ENCODE measurements around the gene GDAP1L1. TPM values are rescaled to one million over a fixed set of nuclear protein-coding genes. Genes with fewer than 3 reads are reported as not detected.
"Not testable (repeated sequence)": the region's sequence is repeated elsewhere in the genome, so short reads cannot be mapped to it uniquely, and the experiment has no call there.

Gene GDAP1L1
- total RNA-seq, 4 donors from 2014 or later: 0.91 TPM; not detected in 3

- 95 to 96% methylated on average over 4 of the region's 4 CpGs for WGBS, 2 donors
- intact Hi-C loops (cut with DNase I; ENCODE audit: low total_unique reads): no loop called here
- no peak overlapping the region for H3K4me3 ChIP-seq (ENCODE audit: low read depth, poor library complexity, severe bottlenecking)
- DNase-seq (ENCODE audit: low spot score in 2 of 2): no peak
- TF ChIP-seq, protein P1, sequence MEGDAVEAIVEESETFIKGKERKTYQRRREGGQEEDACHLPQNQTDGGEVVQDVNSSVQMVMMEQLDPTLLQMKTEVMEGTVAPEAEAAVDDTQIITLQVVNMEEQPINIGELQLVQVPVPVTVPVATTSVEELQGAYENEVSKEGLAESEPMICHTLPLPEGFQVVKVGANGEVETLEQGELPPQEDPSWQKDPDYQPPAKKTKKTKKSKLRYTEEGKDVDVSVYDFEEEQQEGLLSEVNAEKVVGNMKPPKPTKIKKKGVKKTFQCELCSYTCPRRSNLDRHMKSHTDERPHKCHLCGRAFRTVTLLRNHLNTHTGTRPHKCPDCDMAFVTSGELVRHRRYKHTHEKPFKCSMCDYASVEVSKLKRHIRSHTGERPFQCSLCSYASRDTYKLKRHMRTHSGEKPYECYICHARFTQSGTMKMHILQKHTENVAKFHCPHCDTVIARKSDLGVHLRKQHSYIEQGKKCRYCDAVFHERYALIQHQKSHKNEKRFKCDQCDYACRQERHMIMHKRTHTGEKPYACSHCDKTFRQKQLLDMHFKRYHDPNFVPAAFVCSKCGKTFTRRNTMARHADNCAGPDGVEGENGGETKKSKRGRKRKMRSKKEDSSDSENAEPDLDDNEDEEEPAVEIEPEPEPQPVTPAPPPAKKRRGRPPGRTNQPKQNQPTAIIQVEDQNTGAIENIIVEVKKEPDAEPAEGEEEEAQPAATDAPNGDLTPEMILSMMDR (IDR thresholded peaks at IDR 0.05): no peak
- no peak for TF ChIP-seq POLR2A (IDR thresholded peaks at IDR 0.05)
These were observed 50.6 kb downstream of the GDAP1L1 start for GRCh38 chr20:44297721-44298120.

DNA sequence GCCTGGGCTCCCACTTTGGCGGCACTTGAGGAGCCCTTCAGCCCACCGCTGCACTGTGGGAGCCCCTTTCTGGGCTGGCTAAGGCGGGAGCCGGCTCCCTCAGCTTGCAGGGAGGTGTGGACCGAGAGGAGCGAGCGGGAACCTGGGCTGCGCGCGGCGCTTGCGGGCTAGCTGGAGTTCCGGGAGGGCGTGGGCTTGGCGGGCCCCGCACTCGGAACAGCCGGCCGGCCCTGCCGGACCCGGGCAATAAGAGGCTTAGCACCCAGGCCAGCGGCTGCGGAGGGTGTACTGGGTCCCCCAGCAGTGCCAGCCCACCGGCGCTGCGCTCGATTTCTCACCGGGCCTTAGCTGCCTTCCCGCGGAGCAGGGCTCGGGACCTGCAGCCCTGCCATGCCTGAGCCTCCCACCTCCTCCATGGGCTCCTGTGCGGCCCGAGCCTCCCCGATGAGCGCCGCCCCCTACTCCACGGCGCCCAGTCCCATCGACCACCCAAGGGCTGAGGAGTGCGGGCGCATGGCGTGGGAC lies 52.0 kb downstream of the GDAP1L1 start:
- DNase-seq (ENCODE audit: low spot score in 2 of 2); H3K4me3 ChIP-seq (ENCODE audit: low read depth, poor library complexity, severe bottlenecking); intact Hi-C loops (cut with DNase I; ENCODE audit: low total_unique reads): not testable (repeated sequence)
- WGBS, 2 donors: 76 to 96% methylated on average over 22 to 38 of the region's 42 CpGs

DNA sequence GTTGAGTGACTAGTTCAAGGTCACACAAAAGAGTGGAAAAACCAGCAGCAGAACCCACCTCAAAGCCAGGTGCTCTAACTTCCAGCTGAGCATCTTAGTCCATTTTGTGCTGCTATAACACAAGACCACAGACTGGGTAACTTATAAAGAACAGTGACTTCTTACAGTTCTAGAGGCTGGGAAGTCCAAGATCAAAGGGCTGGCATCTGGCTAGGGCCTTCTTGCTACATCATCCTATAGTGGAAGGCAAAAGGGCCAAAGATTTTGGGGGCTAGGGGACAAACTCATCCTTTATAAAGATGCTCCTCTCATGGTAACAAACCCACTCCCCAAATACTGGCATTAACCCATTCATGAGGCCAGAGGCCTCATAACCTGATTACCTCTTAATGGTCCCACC lies 54.2 kb downstream of the GDAP1L1 start:
- DNase-seq (ENCODE audit: low spot score in 2 of 2): no peak

DNA sequence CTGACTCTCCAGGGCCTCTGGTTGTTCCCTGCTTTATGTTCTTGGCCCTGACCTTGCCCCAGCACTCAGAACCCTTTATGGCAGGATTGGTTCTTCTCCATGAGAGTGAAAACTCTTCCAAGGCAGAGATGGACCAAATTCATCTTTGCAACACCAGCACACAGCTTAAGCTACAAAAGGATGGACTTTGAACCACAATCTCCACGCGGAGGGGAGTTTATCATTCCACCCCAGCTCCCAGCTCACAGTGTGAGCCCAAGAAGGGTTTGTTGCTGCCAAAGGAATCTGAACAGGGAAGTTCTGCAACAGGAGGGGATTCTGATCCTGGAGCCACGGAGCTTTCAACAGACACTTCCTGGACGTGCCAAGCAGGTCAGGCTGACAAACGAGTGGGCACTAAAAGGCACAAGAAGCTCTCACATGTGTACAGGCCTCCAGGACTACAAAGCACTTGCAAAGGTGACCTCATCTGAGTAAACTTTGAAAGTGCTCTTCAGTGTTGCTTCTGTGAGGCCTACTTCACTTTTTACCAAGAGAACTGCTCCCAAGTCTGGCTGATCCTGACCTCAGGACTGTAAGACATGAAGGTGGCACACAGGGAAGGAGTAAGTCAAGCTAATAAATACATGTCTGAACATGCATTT lies 55.0 kb downstream of the GDAP1L1 start:
- intact Hi-C loops (cut with DNase I; ENCODE audit: low total_unique reads): no loop called here
- DNase-seq (ENCODE audit: low spot score in 2 of 2): no peak
- no peak overlapping the region for H3K4me3 ChIP-seq (ENCODE audit: low read depth, poor library complexity, severe bottlenecking)
- WGBS, 2 donors: 71 to 77% methylated on average over 5 of the region's 5 CpGs
- TF ChIP-seq, protein P1 (IDR thresholded peaks at IDR 0.05): no peak
- no peak for TF ChIP-seq POLR2A (IDR thresholded peaks at IDR 0.05)

More for the DNA sequence above, 54.2 kb downstream of the GDAP1L1 start:
- intact Hi-C loops (cut with DNase I; ENCODE audit: low total_unique reads): no loop called here
- no peak overlapping the region for H3K4me3 ChIP-seq (ENCODE audit: low read depth, poor library complexity, severe bottlenecking)
- TF ChIP-seq, protein P1 (IDR thresholded peaks at IDR 0.05): no peak
- no peak for TF ChIP-seq POLR2A (IDR thresholded peaks at IDR 0.05)

DNA sequence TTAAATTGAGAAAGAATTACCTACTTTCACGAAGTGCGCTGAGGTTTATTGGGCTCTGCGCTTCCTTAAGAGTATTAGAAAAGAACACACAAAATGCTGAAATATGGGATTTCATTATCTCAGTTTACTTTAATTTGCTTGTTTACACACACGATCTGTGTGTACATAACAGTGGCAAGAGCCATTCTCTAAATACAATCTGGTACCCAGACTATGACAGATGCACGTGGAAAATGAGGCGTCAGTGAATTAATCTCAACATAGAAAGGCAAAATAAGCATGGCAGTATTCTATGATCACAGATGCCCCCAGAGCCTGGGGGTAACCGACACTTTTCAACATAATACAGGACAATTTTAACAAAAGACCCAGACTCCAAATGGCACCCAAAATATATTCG lies 55.6 kb downstream of the GDAP1L1 start:
- no peak overlapping the region for H3K4me3 ChIP-seq (ENCODE audit: low read depth, poor library complexity, severe bottlenecking)
- TF ChIP-seq, protein P1 (IDR thresholded peaks at IDR 0.05): no peak
- no peak for TF ChIP-seq POLR2A (IDR thresholded peaks at IDR 0.05)
- WGBS, 2 donors: 91 to 92% methylated on average over 8 of the region's 8 CpGs
- intact Hi-C loops (cut with DNase I; ENCODE audit: low total_unique reads): no loop called here
- no peak for DNase-seq (ENCODE audit: low spot score in 2 of 2)

GRCh38 chr20:44304383-44304782 lies 57.3 kb downstream of the GDAP1L1 start:
- intact Hi-C loops (cut with DNase I; ENCODE audit: low total_unique reads): loop anchor here (2.0 kb wide), 1 partner anchor 88 kb away; no protein-coding TSS in a partner anchor
- no peak overlapping the region for H3K4me3 ChIP-seq (ENCODE audit: low read depth, poor library complexity, severe bottlenecking)
- DNase-seq (ENCODE audit: low spot score in 2 of 2): no peak
- TF ChIP-seq, protein P1 (IDR thresholded peaks at IDR 0.05): no peak
- no peak for TF ChIP-seq POLR2A (IDR thresholded peaks at IDR 0.05)

Data from lower leg skin (tissue), 4 donors.